Measurements from ENCODE around the gene GANAB.

GANAB gene

GRCh38 chr11:62689421-62690183 is 43.2 kb upstream of the GANAB start, which contains the start of gene LRRN4CL:
LRRN4CL (minus strand) TSS chr11:62689530; CDS start chr11:62688508, 1,022 bp downstream.
- Histone ChIP-seq H3K14ac (ENCODE audit: low read length) (no peak within 1 kb of the TSS), H3K36me3 (replicated peaks in 1 of 2; ENCODE audit: control insufficient read depth in 2 of 2, insufficient read depth in 2 of 2, low read length in 2 of 2) (peaks cover 29 to 53% of the 10 kb centered on the region in 2 donors), H3K4me1 (ENCODE audit: control insufficient read depth in 2 of 2, insufficient read depth in 1 of 2, low read depth in 1 of 2, low read length in 2 of 2) (no peaks in the 10 kb centered on the region), H2BK5ac (ENCODE audit: low read length) (peak within 1 kb of the TSS; percentile 24), H3K9me3 (replicated peaks in 1 of 2; ENCODE audit: control insufficient read depth in 2 of 2, insufficient read depth in 1 of 2, low read depth in 1 of 2, low read length in 2 of 2) (no peaks in the 10 kb centered on the region), H3K9ac (ENCODE audit: low read depth, low read length, poor library complexity) (no peak within 1 kb of the TSS), H2BK15ac (ENCODE audit: low read length) (no peak within 1 kb of the TSS), H3K27ac (replicated peaks; ENCODE audit: low read length) (no peak within 1 kb of the TSS), H3K79me1 (ENCODE audit: low read depth, low read length) (no peaks in the 10 kb centered on the region), H3K4me2 (ENCODE audit: insufficient read depth, low read length, poor library complexity, severe bottlenecking) (no peak within 1 kb of the TSS), H3K27me3 (ENCODE audit: control insufficient read depth in 3 of 3, insufficient read depth in 3 of 3, low read depth in 1 of 3, low read length in 3 of 3) (no peaks in the 10 kb centered on the region), H2AK5ac (ENCODE audit: low read depth, low read length) (no peak within 1 kb of the TSS), H2BK12ac (ENCODE audit: low read length) (no peak within 1 kb of the TSS), H2BK120ac (ENCODE audit: low read depth, low read length) (no peak within 1 kb of the TSS), H4K8ac (ENCODE audit: low read depth, low read length) (no peak within 1 kb of the TSS), H3K23ac (ENCODE audit: low read depth, low read length, poor library complexity) (peak within 1 kb of the TSS; percentile 65), H3K4me3 (ENCODE audit: low read length in 2 of 2) (no peak within 1 kb of the TSS), H3K18ac (ENCODE audit: low read length) (no peak within 1 kb of the TSS), H2AFZ (ENCODE audit: low read length) (no peak within 1 kb of the TSS), H4K91ac (ENCODE audit: low read depth, low read length, poor library complexity) (no peak within 1 kb of the TSS), H3K4ac (ENCODE audit: low read length) (no peak within 1 kb of the TSS)
- WGBS, 2 donors (ENCODE audit: extremely low coverage in 2 of 2, insufficient read length in 2 of 2, insufficient replicate concordance in 1 of 2): no CpG with 5 or more reads among the region's 11 CpGs
- DNase-seq (ENCODE audit: low spot score): no peak

GRCh38 chr11:62688491-62688890 is 42.1 kb upstream of the GANAB start:
- Histone ChIP-seq H4K91ac (ENCODE audit: low read depth, low read length, poor library complexity) (no peak overlapping the region), H3K36me3 (replicated peaks in 1 of 2; ENCODE audit: control insufficient read depth in 2 of 2, insufficient read depth in 2 of 2, low read length in 2 of 2) (peaks cover 26 to 43% of the 10 kb centered on the region in 2 donors), H2AK5ac (ENCODE audit: low read depth, low read length) (no peak overlapping the region), H3K27me3 (ENCODE audit: control insufficient read depth in 3 of 3, insufficient read depth in 3 of 3, low read depth in 1 of 3, low read length in 3 of 3) (no peaks in the 10 kb centered on the region), H2BK120ac (ENCODE audit: low read depth, low read length) (no peak overlapping the region), H3K27ac (replicated peaks; ENCODE audit: low read length) (no peak overlapping the region), H2AFZ (ENCODE audit: low read length) (no peak overlapping the region), H3K18ac (ENCODE audit: low read length) (no peak overlapping the region), H2BK15ac (ENCODE audit: low read length) (no peak overlapping the region), H3K4ac (ENCODE audit: low read length) (no peak overlapping the region), H3K9me3 (replicated peaks in 1 of 2; ENCODE audit: control insufficient read depth in 2 of 2, insufficient read depth in 1 of 2, low read depth in 1 of 2, low read length in 2 of 2) (no peaks in the 10 kb centered on the region), H3K23ac (ENCODE audit: low read depth, low read length, poor library complexity) (peak overlapping the region; percentile 65), H3K4me3 (ENCODE audit: low read length in 2 of 2) (no peak overlapping the region), H3K4me2 (ENCODE audit: insufficient read depth, low read length, poor library complexity, severe bottlenecking) (no peak overlapping the region), H2BK12ac (ENCODE audit: low read length) (no peak overlapping the region), H3K9ac (ENCODE audit: low read depth, low read length, poor library complexity) (no peak overlapping the region), H3K14ac (ENCODE audit: low read length) (no peak overlapping the region), H3K79me1 (ENCODE audit: low read depth, low read length) (no peaks in the 10 kb centered on the region), H3K4me1 (ENCODE audit: control insufficient read depth in 2 of 2, insufficient read depth in 1 of 2, low read depth in 1 of 2, low read length in 2 of 2) (no peaks in the 10 kb centered on the region), H2BK5ac (ENCODE audit: low read length) (peak overlapping the region; percentile 24), H4K8ac (ENCODE audit: low read depth, low read length) (no peak overlapping the region)
- no CpG with 5 or more reads among the region's 1 CpG for WGBS, 2 donors (ENCODE audit: extremely low coverage in 2 of 2, insufficient read length in 2 of 2, insufficient replicate concordance in 1 of 2)
- DNase-seq (ENCODE audit: low spot score): no peak

- Histone ChIP-seq H3K4me2 (ENCODE audit: insufficient read depth, low read length, poor library complexity, severe bottlenecking) (peak overlapping the region; percentile 11), H2BK12ac (ENCODE audit: low read length) (no peak overlapping the region), H2BK5ac (ENCODE audit: low read length) (peak overlapping the region; percentile 24), H2BK120ac (ENCODE audit: low read depth, low read length) (no peak overlapping the region), H3K27me3 (ENCODE audit: control insufficient read depth in 3 of 3, insufficient read depth in 3 of 3, low read depth in 1 of 3, low read length in 3 of 3) (no peaks in the 10 kb centered on the region), H3K9ac (ENCODE audit: low read depth, low read length, poor library complexity) (peak overlapping the region; percentile 60), H3K4me3 (ENCODE audit: low read length in 2 of 2) (no peak overlapping the region), H3K27ac (replicated peaks; ENCODE audit: low read length) (no peak overlapping the region), H3K79me1 (ENCODE audit: low read depth, low read length) (no peaks in the 10 kb centered on the region), H4K91ac (ENCODE audit: low read depth, low read length, poor library complexity) (no peak overlapping the region), H3K18ac (ENCODE audit: low read length) (no peak overlapping the region), H3K36me3 (replicated peaks in 1 of 2; ENCODE audit: control insufficient read depth in 2 of 2, insufficient read depth in 2 of 2, low read length in 2 of 2) (peaks cover 23 to 36% of the 10 kb centered on the region in 2 donors), H3K14ac (ENCODE audit: low read length) (peak overlapping the region; percentile 21), H2BK15ac (ENCODE audit: low read length) (peak overlapping the region; percentile 49), H3K4me1 (ENCODE audit: control insufficient read depth in 2 of 2, insufficient read depth in 1 of 2, low read depth in 1 of 2, low read length in 2 of 2) (no peaks in the 10 kb centered on the region), H2AFZ (ENCODE audit: low read length) (no peak overlapping the region), H3K4ac (ENCODE audit: low read length) (no peak overlapping the region), H3K9me3 (replicated peaks in 1 of 2; ENCODE audit: control insufficient read depth in 2 of 2, insufficient read depth in 1 of 2, low read depth in 1 of 2, low read length in 2 of 2) (no peaks in the 10 kb centered on the region), H3K23ac (ENCODE audit: low read depth, low read length, poor library complexity) (peak overlapping the region; percentile 65), H4K8ac (ENCODE audit: low read depth, low read length) (no peak overlapping the region), H2AK5ac (ENCODE audit: low read depth, low read length) (peak overlapping the region; percentile 56)
- no CpG with 5 or more reads among the region's 74 CpGs for WGBS, 2 donors (ENCODE audit: extremely low coverage in 2 of 2, insufficient read length in 2 of 2, insufficient replicate concordance in 1 of 2)
- DNase-seq (ENCODE audit: low spot score): no peak
Observed at GRCh38 chr11:62687508-62688396, 41.3 kb upstream of the GANAB start.

GRCh38 chr11:62682518-62682917 is 36.1 kb upstream of the GANAB start:
- Histone ChIP-seq H3K4me3 (ENCODE audit: low read length in 2 of 2) (no peak overlapping the region), H3K36me3 (replicated peaks in 1 of 2; ENCODE audit: control insufficient read depth in 2 of 2, insufficient read depth in 2 of 2, low read length in 2 of 2) (peaks cover 4 to 8% of the 10 kb centered on the region in 2 donors), H3K79me1 (ENCODE audit: low read depth, low read length) (peaks cover 6% of the 10 kb centered on the region), H2AK5ac (ENCODE audit: low read depth, low read length) (no peak overlapping the region), H3K27me3 (ENCODE audit: control insufficient read depth in 3 of 3, insufficient read depth in 3 of 3, low read depth in 1 of 3, low read length in 3 of 3) (no peaks in the 10 kb centered on the region), H4K91ac (ENCODE audit: low read depth, low read length, poor library complexity) (no peak overlapping the region), H2BK15ac (ENCODE audit: low read length) (no peak overlapping the region), H3K9ac (ENCODE audit: low read depth, low read length, poor library complexity) (no peak overlapping the region), H3K14ac (ENCODE audit: low read length) (no peak overlapping the region), H2BK120ac (ENCODE audit: low read depth, low read length) (no peak overlapping the region), H4K8ac (ENCODE audit: low read depth, low read length) (no peak overlapping the region), H3K4ac (ENCODE audit: low read length) (no peak overlapping the region), H3K9me3 (replicated peaks in 1 of 2; ENCODE audit: control insufficient read depth in 2 of 2, insufficient read depth in 1 of 2, low read depth in 1 of 2, low read length in 2 of 2) (no peaks in the 10 kb centered on the region), H2BK5ac (ENCODE audit: low read length) (no peak overlapping the region), H3K4me2 (ENCODE audit: insufficient read depth, low read length, poor library complexity, severe bottlenecking) (no peak overlapping the region), H3K23ac (ENCODE audit: low read depth, low read length, poor library complexity) (no peak overlapping the region), H3K4me1 (ENCODE audit: control insufficient read depth in 2 of 2, insufficient read depth in 1 of 2, low read depth in 1 of 2, low read length in 2 of 2) (peaks cover 4 to 11% of the 10 kb centered on the region in 2 donors), H2AFZ (ENCODE audit: low read length) (no peak overlapping the region), H3K18ac (ENCODE audit: low read length) (no peak overlapping the region), H2BK12ac (ENCODE audit: low read length) (no peak overlapping the region), H3K27ac (replicated peaks; ENCODE audit: low read length) (no peak overlapping the region)
- no CpG with 5 or more reads among the region's 7 CpGs for WGBS, 2 donors (ENCODE audit: extremely low coverage in 2 of 2, insufficient read length in 2 of 2, insufficient replicate concordance in 1 of 2)
- no peak for DNase-seq (ENCODE audit: low spot score)
